ENCODE data around the gene L2HGDH. TPM values are rescaled to one million over a fixed set of nuclear protein-coding genes. Genes with fewer than 3 reads are reported as not detected.
"Not testable (repeated sequence)": the region's sequence is repeated elsewhere in the genome, so short reads cannot be mapped to it uniquely, and the experiment has no call there.

Gene L2HGDH
- total and polyA plus RNA-seq, 9 of the 15 experiments (the other 6 are each of a cell fraction or from before 2014, with no cell fraction given) = 1.7 to 16.1 (median 10.5) TPM

GRCh38 chr14:50318031-50318626 is 6.1 kb upstream of the L2HGDH start (continued):
- TF ChIP-seq HIVEP1 (CRISPR knock-in tag; IDR thresholded peaks at IDR 0.05) (no peak), SRSF9 (IDR thresholded peaks at IDR 0.05; ENCODE audit: borderline replicate concordance, low read depth, low read length) (no peak), MCM5 (IDR thresholded peaks at IDR 0.05; ENCODE audit: low read depth) (no peak), TFAM (CRISPR knock-in tag; conservative IDR thresholded peaks at IDR 0.05) (no peak), ETV1 (tag; conservative IDR thresholded peaks at IDR 0.05; ENCODE audit: low read depth) (no peak), CAMTA2 (CRISPR knock-in tag; conservative IDR thresholded peaks at IDR 0.05) (no peak), ZNF274 (IDR thresholded peaks at IDR 0.05; ENCODE audit: borderline replicate concordance, low read depth, low read length) (no peak), CTCF (IDR thresholded peaks at IDR 0.05 in 2 of 3, conservative IDR thresholded peaks at IDR 0.05 in 1 of 3; ENCODE audit: insufficient read depth in 2 of 3, low read depth in 1 of 3, low read length in 3 of 3) (peak; percentile 46 to 67 (median 48); a peak in 3 of 6 replicates), KDM4B (IDR thresholded peaks at IDR 0.05; ENCODE audit: borderline replicate concordance in 2 of 2, low read depth in 1 of 2) (no peak)

GRCh38 chr14:50314098-50314497 is 2.1 kb upstream of the L2HGDH start:
- ATAC-seq; CTCF ChIA-PET (ENCODE audit: low intra/inter-chr PET ratio): not testable (repeated sequence)

More at GRCh38 chr14:50314098-50314497, 2.1 kb upstream of the L2HGDH start:
- H3K4me3 ChIP-seq; DNase-seq (ENCODE audit: extremely low read depth in 1 of 4, low spot score in 3 of 4); H3K9ac ChIP-seq (ENCODE audit: insufficient read depth in 1 of 2, low read depth in 2 of 2, low read length in 2 of 2); H3K36me3 ChIP-seq (ENCODE audit: control insufficient read depth, insufficient read depth, low read length); H4K20me1 ChIP-seq (replicated peaks; ENCODE audit: control insufficient read depth, insufficient read depth, low read length); H3K9me3 ChIP-seq (replicated peaks; ENCODE audit: control insufficient read depth, insufficient read depth, low read depth, low read length); FAIRE-seq; H2AFZ ChIP-seq (ENCODE audit: low read depth, low read length); intact Hi-C loops (cut with micrococcal nuclease); H3K9me1 ChIP-seq (ENCODE audit: control insufficient read depth, insufficient read depth, low read length); H3K27ac ChIP-seq (ENCODE audit: extremely low read depth, low read depth, low read length); H3K4me2 ChIP-seq (ENCODE audit: insufficient read depth, low read length); in situ Hi-C loops (cut with MboI); H3K27me3 ChIP-seq (ENCODE audit: control insufficient read depth in 2 of 2, insufficient read depth in 2 of 2, low read length in 2 of 2); BruUV-seq (replicated peaks); POLR2A ChIA-PET: not testable (repeated sequence)
- peaks cover 9 to 11% of the 10 kb centered on the region in 2 experiments; a peak in 4 of 5 replicates for H3K4me1 ChIP-seq (replicated peaks in 1 of 2; ENCODE audit: control insufficient read depth in 2 of 2, insufficient read depth in 2 of 2, low read length in 2 of 2)
- TF ChIP-seq ZNF431 (CRISPR knock-in tag; IDR thresholded peaks at IDR 0.05) (peak; percentile 99), CBX3 (IDR thresholded peaks at IDR 0.05; ENCODE audit: borderline replicate concordance in 1 of 2, low read length in 2 of 2) (peak in 1 of 2 experiments; percentile 91; a peak in 2 of 3 replicates), TRIM24 (IDR thresholded peaks at IDR 0.05) (peak; percentile 21 to 61; a peak in 2 of 4 replicates), CC2D1A (IDR thresholded peaks at IDR 0.05) (0 out of 2 replicates have a peak, but pooled peaks have one; percentile 44), ZEB2 (IDR thresholded peaks at IDR 0.05) (0 out of 2 replicates have a peak, but pooled peaks have one; percentile 40), ZFP36 (IDR thresholded peaks at IDR 0.05; ENCODE audit: low read depth, low read length, partially characterized antibody) (peak; percentile 11)
- TF ChIP-seq, protein P1, sequence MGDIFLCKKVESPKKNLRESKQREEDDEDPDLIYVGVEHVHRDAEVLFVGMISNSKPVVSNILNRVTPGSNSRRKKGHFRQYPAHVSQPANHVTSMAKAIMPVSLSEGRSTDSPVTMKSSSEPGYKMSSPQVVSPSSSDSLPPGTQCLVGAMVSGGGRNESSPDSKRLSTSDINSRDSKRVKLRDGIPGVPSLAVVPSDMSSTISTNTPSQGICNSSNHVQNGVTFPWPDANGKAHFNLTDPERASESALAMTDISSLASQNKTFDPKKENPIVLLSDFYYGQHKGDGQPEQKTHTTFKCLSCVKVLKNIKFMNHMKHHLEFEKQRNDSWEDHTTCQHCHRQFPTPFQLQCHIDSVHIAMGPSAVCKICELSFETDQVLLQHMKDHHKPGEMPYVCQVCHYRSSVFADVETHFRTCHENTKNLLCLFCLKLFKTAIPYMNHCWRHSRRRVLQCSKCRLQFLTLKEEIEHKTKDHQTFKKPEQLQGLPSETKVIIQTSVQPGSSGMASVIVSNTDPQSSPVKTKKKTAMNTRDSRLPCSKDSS (IDR thresholded peaks at IDR 0.05; ENCODE audit: low read depth, partially characterized antibody) = peak; percentile 87
- WGBS (ENCODE audit: insufficient coverage, low coverage, missing lambda C conversion rate) = 93% methylated on average over 3 of the region's 3 CpGs
- H3K79me2 ChIP-seq (ENCODE audit: control insufficient read depth, insufficient read depth, low read length) = peaks cover 43% of the 10 kb centered on the region
